GM18526 (cell line): ENCODE data around the gene CNOT4.

ENCODE experiments used
- POLR2A ChIP-seq: IDR thresholded peaks from 3 replicates; pipeline ENCODE4 v1.6.1; 2011; ENCODE audit not compliant: insufficient read length; ENCODE audit errors: extremely low read depth

CNOT4 gene

GRCh38 chr7:135430626-135431025, 79.3 kb downstream of the CNOT4 start:
- TF ChIP-seq POLR2A: no peak

GRCh38 chr7:135428879-135429278, 81.0 kb downstream of the CNOT4 start:
- TF ChIP-seq POLR2A: no peak

GRCh38 chr7:135428011-135428410, 81.9 kb downstream of the CNOT4 start:
- no peak for TF ChIP-seq POLR2A

GRCh38 chr7:135427166-135427565, 82.7 kb downstream of the CNOT4 start:
- TF ChIP-seq POLR2A: no peak

GRCh38 chr7:135425036-135425435, 84.9 kb downstream of the CNOT4 start:
- no peak for TF ChIP-seq POLR2A

GRCh38 chr7:135420786-135421185, 89.1 kb downstream of the CNOT4 start:
- TF ChIP-seq POLR2A: no peak

- no peak for TF ChIP-seq POLR2A
Measured at GRCh38 chr7:135416431-135416830, 93.5 kb downstream of the CNOT4 start.

GRCh38 chr7:135414850-135415439, 95.0 kb downstream of the CNOT4 start:
- TF ChIP-seq POLR2A: no peak

- TF ChIP-seq POLR2A: no peak
Measured at GRCh38 chr7:135414208-135414607, 95.7 kb downstream of the CNOT4 start.

- no peak for TF ChIP-seq POLR2A
Measured at GRCh38 chr7:135411098-135411497, 98.8 kb downstream of the CNOT4 start.

- TF ChIP-seq POLR2A: no peak
Measured at GRCh38 chr7:135410543-135410942, 99.4 kb downstream of the CNOT4 start.

- no peak for TF ChIP-seq POLR2A
Measured at GRCh38 chr7:135409845-135410542, 99.9 kb downstream of the CNOT4 start.

- TF ChIP-seq POLR2A: no peak
Measured at GRCh38 chr7:135407884-135408283, 102.0 kb downstream of the CNOT4 start.

GRCh38 chr7:135406918-135407317, 103.0 kb downstream of the CNOT4 start:
- TF ChIP-seq POLR2A: no peak

- no peak for TF ChIP-seq POLR2A
Measured at GRCh38 chr7:135405969-135406368, 103.9 kb downstream of the CNOT4 start.

GRCh38 chr7:135403302-135403701, 106.6 kb downstream of the CNOT4 start:
- TF ChIP-seq POLR2A: no peak

- TF ChIP-seq POLR2A: no peak
Measured at GRCh38 chr7:135397689-135398088, 112.2 kb downstream of the CNOT4 start.

GRCh38 chr7:135392701-135393100, 117.2 kb downstream of the CNOT4 start:
- TF ChIP-seq POLR2A: no peak

- TF ChIP-seq POLR2A: no peak
Measured at GRCh38 chr7:135391514-135391913, 118.4 kb downstream of the CNOT4 start.
